Glomerular visceral epithelial cell (primary cell): ENCODE results near the gene GYG1.
A peak's percentile ranks its signal among the peaks of the same experiment; 100 is the strongest.

ENCODE experiments used
- DNase-seq: peaks from one replicate; pipeline ENCODE4 v3.0.0-alpha.2; 2016; ENCODE audit errors: extremely low spot score

Gene GYG1

GRCh38 chr3:148991219-148992026 is at the start of gene GYG1:
TSS of gene GYG1 (plus strand) at chr3:148991540. CDS start at chr3:148991641, 101 bp downstream.
- peak; percentile 83 for DNase-seq

DNA sequence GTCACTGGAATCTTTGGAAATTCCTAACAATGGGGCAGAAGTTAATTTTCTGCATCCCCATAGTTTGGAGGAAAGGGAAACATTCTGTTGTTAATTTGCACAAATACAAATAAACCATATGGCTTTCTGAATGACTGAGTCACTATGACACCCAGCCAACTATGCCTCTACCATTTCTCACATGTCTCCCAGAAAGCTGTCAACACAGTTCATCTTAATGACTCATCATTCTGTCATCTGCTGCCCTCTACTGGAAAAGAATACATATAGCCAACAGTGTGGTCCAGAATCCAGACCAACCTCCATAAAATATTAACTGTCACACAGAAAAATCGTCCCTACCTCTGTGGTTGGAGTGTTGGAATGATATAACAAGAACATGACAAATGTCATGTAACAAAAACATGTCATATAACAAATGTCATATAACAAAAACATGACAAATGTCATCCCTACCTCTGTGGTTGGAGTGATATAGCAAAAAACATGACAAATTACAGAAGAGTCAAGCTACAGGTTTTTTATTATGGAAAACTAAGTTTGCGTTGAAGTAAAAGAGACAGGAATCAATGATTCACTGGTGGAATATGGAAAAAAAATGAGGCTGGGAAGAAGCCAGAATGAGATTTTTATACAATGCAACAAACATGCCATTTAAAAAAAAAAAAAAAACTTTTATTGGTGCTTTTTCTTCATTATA is 47.7 kb upstream of the GYG1 start:
- DNase-seq = peak; percentile 73

- no peak for DNase-seq
Observed at GRCh38 chr3:148945116-148945515, 46.2 kb upstream of the GYG1 start.

DNA sequence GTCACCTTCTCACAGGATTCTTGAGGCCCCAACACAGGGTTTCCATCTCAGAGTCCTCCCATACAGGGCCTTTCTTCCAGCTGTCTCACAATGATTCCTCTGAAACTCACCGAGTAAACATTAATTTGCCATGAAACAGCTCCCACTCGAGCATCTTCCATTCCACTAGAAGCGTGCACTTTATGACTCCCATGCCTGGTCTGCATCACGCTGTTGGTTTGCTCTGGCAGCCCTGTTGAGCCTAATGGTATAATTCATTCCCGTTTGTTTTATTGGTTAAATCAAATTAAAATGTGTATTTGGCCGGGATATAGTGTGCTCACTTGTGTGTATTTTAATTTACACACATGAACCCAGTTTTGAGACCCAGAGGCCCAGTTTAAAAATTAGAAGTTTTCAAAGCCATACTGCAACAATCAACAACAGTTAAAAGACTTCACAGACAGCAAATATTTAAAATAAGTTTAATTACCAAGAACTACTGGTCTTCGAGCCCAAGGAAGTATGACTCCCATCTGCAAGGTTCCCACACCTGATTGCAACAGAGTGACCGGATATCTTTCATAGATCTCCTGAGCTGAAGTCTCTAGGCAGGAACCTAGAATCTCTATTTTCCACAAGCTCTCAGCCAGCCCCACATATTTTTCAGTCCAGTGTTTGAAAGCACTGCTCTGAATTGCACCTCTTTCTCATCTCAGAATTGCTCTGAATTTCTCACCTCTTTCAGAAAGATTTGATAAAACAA is 42.3 kb upstream of the GYG1 start:
- no peak for DNase-seq

GRCh38 chr3:148950806-148951205 is 40.5 kb upstream of the GYG1 start:
- DNase-seq = no peak

GRCh38 chr3:148951599-148952361 is 39.6 kb upstream of the GYG1 start:
- DNase-seq = no peak

DNA sequence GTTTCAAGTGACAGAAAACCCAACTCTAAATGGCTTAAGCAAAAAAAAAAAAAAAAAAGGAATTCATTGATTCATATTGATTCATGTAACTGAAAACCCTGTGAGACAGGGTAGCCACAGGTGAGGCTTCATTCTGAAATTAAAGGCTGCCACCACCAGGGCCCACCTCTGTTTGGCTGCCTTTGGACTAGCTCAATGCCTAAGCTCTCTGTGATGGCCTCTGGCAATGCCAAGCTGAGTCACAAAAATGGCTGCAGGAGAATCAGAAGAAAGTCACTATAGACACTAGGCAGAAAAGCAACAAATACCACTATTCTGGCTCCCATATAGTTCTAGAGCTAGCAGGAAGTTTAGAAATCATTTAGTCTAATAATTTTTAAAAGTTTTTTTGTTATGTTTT is 38.2 kb upstream of the GYG1 start:
- DNase-seq = no peak

DNA sequence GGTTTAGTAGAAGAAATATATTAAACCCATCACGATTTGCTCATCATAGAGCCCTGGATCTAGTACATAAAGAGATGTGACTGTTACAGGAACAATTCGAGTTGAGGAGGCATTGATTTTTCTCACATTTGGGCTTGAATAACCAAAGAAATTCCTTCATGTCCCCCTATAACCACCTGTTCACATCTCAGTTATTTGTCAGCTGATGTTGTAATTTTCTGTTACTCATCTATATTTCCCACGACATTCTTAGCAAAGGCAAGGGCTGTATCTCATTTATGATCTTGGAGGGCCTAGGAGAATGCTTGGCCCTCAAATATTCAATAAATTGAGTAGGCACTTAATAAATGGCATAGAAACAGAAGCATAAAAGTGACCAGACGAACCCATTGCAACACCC is 36.4 kb upstream of the GYG1 start:
- DNase-seq = no peak

- peak; percentile 79 for DNase-seq
Observed at GRCh38 chr3:148955544-148956346, 35.6 kb upstream of the GYG1 start.

GRCh38 chr3:148957586-148957985 is 33.8 kb upstream of the GYG1 start:
- peak; percentile 14 for DNase-seq

DNA sequence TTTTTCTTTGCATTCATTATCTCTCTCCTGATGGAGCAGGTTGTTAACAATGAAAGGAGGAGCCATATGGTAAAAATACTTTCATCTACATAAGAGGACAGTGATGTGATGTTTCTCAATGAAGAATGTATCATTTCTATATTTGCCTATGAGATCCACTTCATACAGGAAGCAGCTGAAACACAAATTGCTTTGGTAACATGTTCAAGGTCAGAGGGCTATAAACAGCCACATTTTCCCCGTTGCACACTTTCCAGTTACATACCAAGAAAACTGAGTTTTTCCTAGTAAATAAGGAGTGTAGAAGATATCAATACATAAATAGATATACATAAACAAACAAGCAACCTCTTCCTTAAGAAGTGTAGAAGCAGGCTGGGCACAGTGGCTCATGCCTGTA is 32.6 kb upstream of the GYG1 start:
- DNase-seq = no peak

- DNase-seq = peak; percentile 50
Observed at GRCh38 chr3:148962513-148962912, 28.8 kb upstream of the GYG1 start.

- no peak for DNase-seq
Observed at GRCh38 chr3:148964809-148965208, 26.5 kb upstream of the GYG1 start.

- no peak for DNase-seq
Observed at GRCh38 chr3:148968321-148968720, 23.0 kb upstream of the GYG1 start.

DNA sequence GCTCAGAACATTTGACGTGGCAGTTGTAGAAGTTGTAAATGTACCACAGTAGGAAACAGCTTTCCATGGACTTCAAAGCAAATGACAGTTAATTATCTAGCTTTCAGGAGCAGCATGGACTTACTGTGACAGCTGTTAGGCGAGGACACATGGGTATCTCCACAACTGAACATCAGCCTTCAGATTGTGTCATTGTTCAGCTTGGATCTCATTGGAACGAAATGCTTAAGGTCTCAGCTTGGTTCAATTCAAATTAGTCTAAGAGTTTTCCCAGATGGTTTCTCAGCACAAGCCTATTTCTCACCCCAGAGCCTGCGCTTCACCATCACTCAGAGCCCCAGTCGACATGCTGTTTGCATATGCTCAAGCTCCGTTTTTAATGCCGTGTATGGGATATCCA is 21.1 kb upstream of the GYG1 start:
- no peak for DNase-seq

DNA sequence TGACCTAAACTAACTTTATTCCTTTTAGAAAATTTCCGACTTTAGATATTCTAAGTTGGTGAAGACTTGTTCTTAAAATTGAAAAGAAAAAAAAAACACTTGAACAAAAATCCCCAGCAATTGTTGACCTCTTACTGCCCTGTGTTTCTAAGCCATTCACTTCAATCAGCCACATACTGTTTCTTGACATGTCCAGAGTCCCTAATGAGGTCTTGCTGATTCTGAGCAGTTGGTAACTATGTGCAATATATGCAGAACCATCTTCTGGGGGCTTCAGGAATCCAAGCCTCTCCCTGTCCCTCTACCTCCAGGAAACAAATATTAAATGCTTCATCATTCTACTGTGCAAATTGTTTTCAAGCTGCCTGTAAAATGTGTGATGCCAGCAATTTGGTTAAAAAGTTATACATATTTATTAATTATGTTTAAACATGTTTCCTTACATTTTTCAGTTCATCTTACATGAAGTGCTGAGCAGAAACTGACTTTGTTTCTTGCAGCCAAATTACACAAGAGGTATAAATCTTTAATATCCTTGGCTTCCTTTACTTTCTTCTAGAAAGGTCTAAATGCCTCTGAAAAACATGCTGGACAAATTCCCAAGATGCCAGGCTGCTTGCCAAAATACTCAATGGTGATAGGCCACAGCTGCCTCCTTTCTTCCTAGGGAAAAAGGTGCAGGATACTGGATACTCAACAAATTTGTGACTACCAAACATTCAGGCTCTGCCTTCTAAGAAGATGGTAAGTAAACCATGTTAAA is 19.8 kb upstream of the GYG1 start:
- DNase-seq = no peak

DNA sequence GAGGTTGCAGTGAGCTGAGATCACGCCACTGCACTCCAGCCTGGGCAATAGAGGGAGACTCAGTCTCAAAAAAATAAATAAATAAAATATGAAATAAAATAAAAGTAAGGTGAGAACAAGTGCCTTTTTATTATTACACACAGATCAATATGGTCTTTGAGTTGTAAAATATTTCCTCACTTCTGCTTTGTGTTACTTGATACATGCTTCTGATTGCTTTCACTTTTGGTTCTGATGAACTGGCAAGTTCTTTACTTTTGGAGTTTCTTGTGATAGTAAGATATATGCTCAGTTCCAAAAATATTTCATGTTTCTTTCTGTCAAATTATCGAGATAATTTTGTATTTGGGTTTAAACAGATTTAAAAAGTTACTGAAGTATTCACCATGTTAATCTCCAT is 16.6 kb upstream of the GYG1 start:
- DNase-seq = no peak

DNA sequence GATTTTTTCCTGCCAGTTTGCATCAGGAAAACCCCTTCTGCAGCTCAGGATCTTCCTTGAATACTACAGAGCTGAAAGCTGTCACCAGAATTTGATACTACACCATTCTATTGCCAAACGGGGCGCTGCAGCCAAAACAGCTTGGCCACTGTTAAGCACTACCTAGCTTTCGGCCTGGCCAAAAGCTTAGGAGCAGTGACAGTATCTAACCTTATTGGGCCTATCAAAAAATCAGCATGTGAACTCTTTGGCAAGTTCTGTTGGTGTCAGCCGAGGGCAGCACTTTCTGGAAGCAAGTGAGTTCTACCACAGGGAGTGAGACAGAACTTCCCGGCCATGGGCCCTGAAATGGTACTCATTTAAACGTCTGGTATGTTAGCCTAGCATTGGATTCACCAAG is 16.1 kb upstream of the GYG1 start:
- DNase-seq = no peak

DNA sequence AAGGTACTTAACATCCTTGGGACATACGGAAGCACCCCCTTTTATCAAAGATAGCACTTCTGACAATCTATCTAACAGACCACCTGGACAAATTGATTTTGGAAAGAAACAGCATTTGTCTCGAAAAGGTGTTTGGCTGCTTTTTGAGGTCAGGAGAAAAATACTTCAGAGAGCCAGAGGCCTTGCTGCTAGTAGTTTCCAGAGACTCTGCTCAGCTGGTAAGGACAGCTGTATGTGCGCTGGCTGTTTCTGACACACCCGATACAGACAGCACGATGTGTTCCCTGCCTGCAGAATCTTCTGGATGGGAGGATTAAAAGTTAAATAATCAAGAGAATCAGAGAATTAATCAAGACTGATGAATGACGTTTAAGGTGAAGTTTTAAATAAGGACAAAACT is 15.6 kb upstream of the GYG1 start:
- DNase-seq = no peak

DNA sequence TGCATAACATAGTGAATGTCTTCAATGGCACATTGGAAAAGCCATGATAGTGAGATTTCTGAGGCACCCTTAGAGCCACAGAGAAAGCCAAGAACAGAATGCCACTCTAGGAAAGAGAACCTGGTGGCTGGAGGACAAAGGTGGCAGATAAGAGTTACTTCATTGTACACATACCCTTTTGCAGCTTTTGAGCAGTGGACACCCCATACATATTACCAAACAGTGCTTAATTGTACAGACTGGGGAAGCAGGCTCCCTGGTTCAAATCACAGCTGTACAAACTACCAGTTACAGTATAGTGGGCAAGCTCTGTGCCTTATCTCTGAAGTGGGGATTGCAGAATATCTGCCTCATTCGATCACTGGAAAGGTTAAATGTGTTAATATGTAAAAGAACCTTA is 10.1 kb upstream of the GYG1 start:
- no peak for DNase-seq
